Activated CD4-positive, alpha-beta T cell treated with anti-CD3 and anti-CD28 coated beads, Interleukin-2, amount 10 ng/mL, durations not matched to agents 7 days and 5 days (primary cell): Measurements from ENCODE around the gene SNRPE. TPM values are rescaled to one million over a fixed set of nuclear protein-coding genes. Genes with fewer than 3 reads are reported as not detected.
A peak's percentile ranks its signal among the peaks of the same experiment; 100 is the strongest.
"Not testable (repeated sequence)": the region's sequence is repeated elsewhere in the genome, so short reads cannot be mapped to it uniquely, and the experiment has no call there.

ENCODE experiments used
- CTCF ChIA-PET: fragments of 350-600 bp; sonication (Branson Sonifier 250); formaldehyde crosslinking; loops from one replicate; lab custom pipeline; 2021; ENCODE audit warnings: antibody characterized with exemption; lab: Charles Lee
- POLR2A ChIA-PET: fragments of 350-600 bp; sonication (Branson Sonifier 250); formaldehyde crosslinking; loops from one replicate; lab custom pipeline; 2021; ENCODE audit warnings: antibody characterized with exemption; lab: Charles Lee
- DNase-seq: peaks from one replicate; pipeline ENCODE4 v3.0.0-alpha.2; 2020
- H3K27ac Mint-ChIP-seq: one replicate; pipeline ENCODE4 v1.8.0; 2021; ENCODE audit warnings: mild to moderate bottlenecking, moderate library complexity, mixed read lengths
- H3K27me3 Mint-ChIP-seq: one replicate; pipeline ENCODE4 v1.8.0; 2021; ENCODE audit warnings: mixed read lengths
- H3K36me3 Mint-ChIP-seq: one replicate; pipeline ENCODE4 v1.8.0; 2021; ENCODE audit warnings: low read depth, mixed read lengths
- H3K4me1 Mint-ChIP-seq: one replicate; pipeline ENCODE4 v1.8.0; 2021; ENCODE audit warnings: mixed read lengths
- H3K4me3 Mint-ChIP-seq: one replicate; pipeline ENCODE4 v1.8.0; 2021; ENCODE audit warnings: mild to moderate bottlenecking, moderate library complexity, mixed read lengths
- H3K9me3 Mint-ChIP-seq: one replicate; pipeline ENCODE4 v1.8.0; 2021; ENCODE audit warnings: mixed read lengths
- total RNA-seq, 2 experiments: library from RNA; stranded (reverse); gene quantifications; one replicate each; pipeline ENCODE4 v1.2.3, GENCODE V29; 2021

Gene SNRPE
- total RNA-seq, 2 experiments from 2014 or later: 153 to 187 TPM

GRCh38 chr1:203843435-203843834, 18.0 kb upstream of the SNRPE start:
- no peak overlapping the region for H3K4me3 Mint-ChIP-seq
- H3K4me1 Mint-ChIP-seq: no peaks in the 10 kb centered on the region
- no peaks in the 10 kb centered on the region for H3K27me3 Mint-ChIP-seq
- H3K36me3 Mint-ChIP-seq: peaks cover 61% of the 10 kb centered on the region
- ChIA-PET POLR2A (interaction anchor here (0.6 kb wide), 1 partner anchor 735 kb away, joined by 3 read pairs; no protein-coding TSS in a partner anchor), CTCF (no interaction called here)
- DNase-seq: no peak
- no peak overlapping the region for H3K27ac Mint-ChIP-seq
- H3K9me3 Mint-ChIP-seq: no peaks in the 10 kb centered on the region

GRCh38 chr1:203853112-203853511, 8.3 kb upstream of the SNRPE start:
- H3K9me3 Mint-ChIP-seq, H3K27ac Mint-ChIP-seq, CTCF ChIA-PET, H3K4me1 Mint-ChIP-seq, H3K27me3 Mint-ChIP-seq, POLR2A ChIA-PET, H3K4me3 Mint-ChIP-seq, DNase-seq: not testable (repeated sequence)
- peaks cover 32% of the 10 kb centered on the region for H3K36me3 Mint-ChIP-seq

- H3K4me3 Mint-ChIP-seq: no peak overlapping the region
- CTCF ChIA-PET: interaction anchor here (0.7 to 2.9 kb wide), 4 partner anchors 13 to 328 kb away, joined by 3 to 10 read pairs (median 4); no protein-coding TSS in a partner anchor
- H3K36me3 Mint-ChIP-seq: peaks cover 12% of the 10 kb centered on the region
- no peaks in the 10 kb centered on the region for H3K9me3 Mint-ChIP-seq
- POLR2A ChIA-PET: no interaction called here
- no peak for DNase-seq
- no peaks in the 10 kb centered on the region for H3K27me3 Mint-ChIP-seq
- peaks cover 25% of the 10 kb centered on the region for H3K4me1 Mint-ChIP-seq
- no peak overlapping the region for H3K27ac Mint-ChIP-seq
Measured at GRCh38 chr1:203858055-203858454, 3.3 kb upstream of the SNRPE start.

GRCh38 chr1:203858975-203859374, 2.4 kb upstream of the SNRPE start:
- peaks cover 28% of the 10 kb centered on the region for H3K4me1 Mint-ChIP-seq
- DNase-seq: no peak
- POLR2A ChIA-PET: no interaction called here
- H3K4me3 Mint-ChIP-seq: no peak overlapping the region
- no peaks in the 10 kb centered on the region for H3K27me3 Mint-ChIP-seq
- H3K9me3 Mint-ChIP-seq: no peaks in the 10 kb centered on the region
- no peak overlapping the region for H3K27ac Mint-ChIP-seq
- H3K36me3 Mint-ChIP-seq: peaks cover 14% of the 10 kb centered on the region
- CTCF ChIA-PET: interaction anchor here (0.7 to 4.2 kb wide), 4 partner anchors 12 to 271 kb away, joined by 3 to 29 read pairs (median 7); no protein-coding TSS in a partner anchor

GRCh38 chr1:203860396-203861025, 888 bp upstream of the SNRPE start:
- Mint-ChIP-seq H3K27me3 (no peaks in the 10 kb centered on the region), H3K36me3 (peaks cover 21% of the 10 kb centered on the region), H3K4me3 (peak overlapping the region; percentile 98), H3K4me1 (peaks cover 28% of the 10 kb centered on the region), H3K9me3 (no peaks in the 10 kb centered on the region), H3K27ac (peak overlapping the region; percentile 97)
- CTCF ChIA-PET: interaction anchor here (0.6 to 4.2 kb wide), 9 partner anchors 9 to 331 kb away, joined by 3 to 29 read pairs (median 4); no protein-coding TSS in a partner anchor
- DNase-seq: no peak
- POLR2A ChIA-PET: no interaction called here

- Mint-ChIP-seq H3K9me3 (no peaks in the 10 kb centered on the region), H3K4me3 (no peak overlapping the region), H3K4me1 (peaks cover 4% of the 10 kb centered on the region), H3K36me3 (peaks cover 48% of the 10 kb centered on the region), H3K27ac (no peak overlapping the region), H3K27me3 (no peaks in the 10 kb centered on the region)
- no peak for DNase-seq
- CTCF ChIA-PET: interaction anchor here (1.2 kb wide), 1 partner anchor 261 kb away, joined by 3 read pairs; no protein-coding TSS in a partner anchor
- POLR2A ChIA-PET: no interaction called here
Measured at GRCh38 chr1:203867802-203868201, 6.4 kb downstream of the SNRPE start.

- DNase-seq: no peak
- ChIA-PET POLR2A (no interaction called here), CTCF (interaction anchor here (0.9 to 1.3 kb wide), 3 partner anchors 9 to 259 kb away, joined by 3 to 4 read pairs (median 3); partner anchors contain the start of gene SNRPE)
- no peaks in the 10 kb centered on the region for H3K27me3 Mint-ChIP-seq
- no peaks in the 10 kb centered on the region for H3K9me3 Mint-ChIP-seq
- peaks cover 46% of the 10 kb centered on the region for H3K36me3 Mint-ChIP-seq
- no peaks in the 10 kb centered on the region for H3K4me1 Mint-ChIP-seq
- H3K4me3 Mint-ChIP-seq: no peak overlapping the region
- no peak overlapping the region for H3K27ac Mint-ChIP-seq
Measured at GRCh38 chr1:203870245-203870644, 8.8 kb downstream of the SNRPE start.

GRCh38 chr1:203871114-203871880, 9.9 kb downstream of the SNRPE start:
- peak; percentile 34 for DNase-seq
- Mint-ChIP-seq H3K4me3 (no peak overlapping the region), H3K4me1 (no peaks in the 10 kb centered on the region), H3K9me3 (no peaks in the 10 kb centered on the region), H3K27me3 (no peaks in the 10 kb centered on the region), H3K36me3 (peaks cover 42% of the 10 kb centered on the region), H3K27ac (no peak overlapping the region)
- ChIA-PET CTCF (interaction anchor here (0.6 to 2.8 kb wide), 7 partner anchors 11 to 257 kb away, joined by 3 to 31 read pairs (median 3); no protein-coding TSS in a partner anchor), POLR2A (no interaction called here)

GRCh38 chr1:203873094-203873493, 11.7 kb downstream of the SNRPE start:
- no peaks in the 10 kb centered on the region for H3K27me3 Mint-ChIP-seq
- DNase-seq: no peak
- POLR2A ChIA-PET: no interaction called here
- CTCF ChIA-PET: interaction anchor here (1.0 to 2.8 kb wide), 2 partner anchors 219 to 255 kb away, joined by 4 to 31 read pairs; no protein-coding TSS in a partner anchor
- H3K27ac Mint-ChIP-seq: no peak overlapping the region
- no peaks in the 10 kb centered on the region for H3K9me3 Mint-ChIP-seq
- H3K4me1 Mint-ChIP-seq: no peaks in the 10 kb centered on the region
- H3K36me3 Mint-ChIP-seq: peaks cover 36% of the 10 kb centered on the region
- no peak overlapping the region for H3K4me3 Mint-ChIP-seq

- Mint-ChIP-seq H3K27me3 (no peaks in the 10 kb centered on the region), H3K4me1 (no peaks in the 10 kb centered on the region), H3K27ac (no peak overlapping the region), H3K9me3 (no peaks in the 10 kb centered on the region), H3K36me3 (peaks cover 20% of the 10 kb centered on the region), H3K4me3 (no peak overlapping the region)
- no peak for DNase-seq
- ChIA-PET POLR2A (no interaction called here), CTCF (no interaction called here)
Measured at GRCh38 chr1:203878422-203878821, 17.0 kb downstream of the SNRPE start.

- no peaks in the 10 kb centered on the region for H3K9me3 Mint-ChIP-seq
- H3K36me3 Mint-ChIP-seq: peaks cover 15% of the 10 kb centered on the region
- no peak for DNase-seq
- H3K4me1 Mint-ChIP-seq: no peaks in the 10 kb centered on the region
- no peaks in the 10 kb centered on the region for H3K27me3 Mint-ChIP-seq
- POLR2A ChIA-PET: interaction anchor here (0.6 kb wide), 1 partner anchor 349 kb away, joined by 6 read pairs; no protein-coding TSS in a partner anchor
- H3K4me3 Mint-ChIP-seq: no peak overlapping the region
- CTCF ChIA-PET: interaction anchor here (0.6 to 0.7 kb wide), 2 partner anchors 490 to 687 kb away, joined by 3 to 4 read pairs; no protein-coding TSS in a partner anchor
- H3K27ac Mint-ChIP-seq: no peak overlapping the region
Measured at GRCh38 chr1:203880606-203881005, 19.2 kb downstream of the SNRPE start.

- H3K27me3 Mint-ChIP-seq: no peaks in the 10 kb centered on the region
- ChIA-PET POLR2A (no interaction called here), CTCF (no interaction called here)
- peaks cover 5% of the 10 kb centered on the region for H3K36me3 Mint-ChIP-seq
- no peak overlapping the region for H3K27ac Mint-ChIP-seq
- DNase-seq: no peak
- no peaks in the 10 kb centered on the region for H3K4me1 Mint-ChIP-seq
- H3K9me3 Mint-ChIP-seq: peaks cover 6% of the 10 kb centered on the region
- no peak overlapping the region for H3K4me3 Mint-ChIP-seq
Measured at GRCh38 chr1:203888807-203889251, 27.4 kb downstream of the SNRPE start.

GRCh38 chr1:203891950-203892349, 30.6 kb downstream of the SNRPE start:
- Mint-ChIP-seq H3K27ac (no peak overlapping the region), H3K36me3 (peaks cover 6% of the 10 kb centered on the region), H3K27me3 (no peaks in the 10 kb centered on the region), H3K4me3 (no peak overlapping the region), H3K9me3 (peaks cover 17% of the 10 kb centered on the region), H3K4me1 (no peaks in the 10 kb centered on the region)
- DNase-seq: no peak
- ChIA-PET POLR2A (no interaction called here), CTCF (no interaction called here)
